Skin of body (tissue), 2 donors: Measurements from ENCODE around the gene FBXO39. TPM values are rescaled to one million over a fixed set of nuclear protein-coding genes. Genes with fewer than 3 reads are reported as not detected.
A peak's percentile ranks its signal among the peaks of the same experiment; 100 is the strongest.
"Not testable (repeated sequence)": the region's sequence is repeated elsewhere in the genome, so short reads cannot be mapped to it uniquely, and the experiment has no call there.

Experiments
- DNase-seq: peaks from one replicate; lab custom pipeline; 2025; lab: John Stamatoyannopoulos, UW
- total RNA-seq: library from RNA; depleted of rRNA; stranded (reverse); fragments of >200 nt; gene quantifications from one replicate; pipeline ENCODE4 v1.2.3, GENCODE V29; 2014

FBXO39 gene
- total RNA-seq: 0.30 TPM

DNA sequence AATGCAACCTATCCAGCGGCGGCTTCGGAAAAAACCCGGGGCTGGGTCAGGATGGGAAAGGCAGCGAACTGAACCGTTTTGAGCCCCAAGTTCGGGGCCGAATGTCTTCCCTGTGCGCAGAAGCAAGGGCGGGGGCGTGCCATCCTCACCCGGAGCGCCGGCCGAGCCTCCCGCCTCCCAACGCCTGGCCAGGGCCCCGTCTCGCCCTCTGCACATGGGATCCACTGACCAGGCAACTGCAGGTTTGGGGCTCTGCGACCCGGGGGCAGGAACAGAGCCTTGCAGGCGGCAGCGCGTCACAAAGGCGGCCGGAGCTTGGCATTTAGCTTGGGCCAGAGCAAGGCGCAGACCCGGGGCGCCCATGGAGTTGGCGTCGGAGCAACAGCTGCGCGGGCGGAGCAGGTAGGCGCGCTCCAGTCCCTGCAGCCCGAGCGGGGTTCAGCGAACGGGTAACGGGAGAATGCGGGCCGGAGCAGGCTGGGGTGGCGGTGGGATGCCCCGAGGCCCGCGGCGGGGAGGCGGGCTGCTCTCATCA lies at the start of gene FBXO39:
Gene FBXO39 (plus strand): TSS at position 345 of the 535 bp plus-strand sequence. CDS start 3,654 bp downstream, outside the sequence.
- DNase-seq: no peak

- no peak for DNase-seq
Measured at GRCh38 chr17:6729531-6729930, 46.5 kb upstream of the FBXO39 start.

GRCh38 chr17:6746665-6747064 lies 29.4 kb upstream of the FBXO39 start:
- DNase-seq: not testable (repeated sequence)

GRCh38 chr17:6748617-6749016 lies 27.4 kb upstream of the FBXO39 start:
- no peak for DNase-seq

DNA sequence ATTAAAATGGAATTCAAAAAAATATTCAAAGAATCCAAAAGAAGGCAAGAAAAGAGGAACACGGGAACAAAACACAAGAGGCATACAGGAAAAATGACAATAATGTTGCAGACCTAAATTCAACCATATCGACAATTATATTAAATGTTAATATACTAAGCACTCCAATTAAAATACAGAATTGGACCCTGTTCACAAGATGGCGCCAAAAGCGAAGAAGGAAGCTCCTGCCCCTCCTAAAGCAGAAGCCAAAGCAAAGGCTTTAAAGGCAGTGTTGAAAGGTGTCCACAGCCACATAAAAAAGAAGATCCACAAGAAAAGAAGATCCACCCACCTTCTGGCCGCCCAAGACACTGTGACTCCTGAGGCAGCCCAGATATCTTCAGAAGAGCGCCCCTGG lies 26.5 kb upstream of the FBXO39 start:
- no peak for DNase-seq

DNA sequence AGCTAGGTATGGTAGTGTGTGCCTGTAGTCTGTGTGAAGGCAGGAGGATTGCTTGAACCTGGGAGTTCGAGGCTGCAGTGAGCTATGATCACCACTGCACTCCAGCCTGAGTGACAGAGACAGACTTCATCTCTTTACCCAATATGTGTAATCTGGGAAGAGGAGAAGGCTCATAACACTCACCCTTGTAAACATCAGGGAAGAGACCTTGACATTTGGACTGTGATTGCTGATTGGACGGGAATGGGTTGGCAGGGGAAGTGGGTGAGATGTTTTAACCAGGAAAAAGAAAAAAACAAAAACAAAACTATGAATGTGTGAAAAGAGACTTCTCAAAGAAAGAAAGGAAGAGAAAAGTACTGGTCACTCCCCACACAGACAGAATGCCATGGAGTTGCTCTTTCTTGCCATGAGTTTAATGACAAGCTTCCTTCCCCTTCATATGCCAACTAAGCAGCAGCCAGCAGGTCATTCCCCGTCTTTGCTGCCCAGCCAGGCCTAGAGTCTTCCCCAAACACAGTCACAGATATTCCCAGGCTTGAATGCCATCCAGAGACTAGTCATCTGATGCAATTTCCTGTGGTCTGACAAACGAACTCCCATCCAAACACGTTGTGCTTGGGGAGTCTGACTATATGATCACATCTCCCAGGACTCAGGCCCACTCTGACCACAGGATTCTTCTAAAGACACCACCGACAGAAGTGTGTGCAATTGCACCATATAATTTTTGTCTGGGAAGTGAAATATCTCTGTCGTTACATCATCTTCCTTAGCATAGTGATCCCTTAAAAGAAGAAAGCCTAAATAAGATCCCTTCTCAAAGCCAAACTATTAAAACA lies 23.7 kb upstream of the FBXO39 start:
- DNase-seq: peak; percentile 33

- peak; percentile 35 for DNase-seq
Measured at GRCh38 chr17:6753006-6753445, 23.0 kb upstream of the FBXO39 start.

GRCh38 chr17:6753546-6753945 lies 22.5 kb upstream of the FBXO39 start:
- no peak for DNase-seq

GRCh38 chr17:6755281-6755680 lies 20.7 kb upstream of the FBXO39 start:
- no peak for DNase-seq

GRCh38 chr17:6755731-6756184 lies 20.3 kb upstream of the FBXO39 start, which contains the start of gene XAF1:
Gene XAF1 (plus strand): TSS chr17:6756046. CDS start chr17:6756079, 33 bp downstream.
- DNase-seq: no peak

- no peak for DNase-seq
Measured at GRCh38 chr17:6756425-6757031, 19.5 kb upstream of the FBXO39 start.

DNA sequence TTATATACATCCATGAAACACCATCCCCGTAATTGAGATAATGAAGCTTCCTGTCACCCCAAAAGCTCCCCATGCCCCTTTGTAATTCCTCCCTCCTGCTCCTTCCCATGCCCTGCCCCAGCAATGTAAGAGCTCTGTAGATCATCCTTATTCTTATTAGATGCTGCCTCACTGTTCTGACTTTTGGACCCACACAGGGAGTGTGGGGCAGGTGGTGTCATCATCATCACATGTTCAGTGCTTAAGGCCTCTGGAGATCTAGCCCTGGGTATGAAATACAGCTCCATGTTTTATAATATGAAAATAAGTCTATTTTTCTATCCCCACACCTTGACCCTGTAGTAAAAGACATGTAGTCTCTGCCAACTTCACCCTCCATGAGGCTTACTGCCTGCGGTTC lies 18.3 kb upstream of the FBXO39 start:
- no peak for DNase-seq

DNA sequence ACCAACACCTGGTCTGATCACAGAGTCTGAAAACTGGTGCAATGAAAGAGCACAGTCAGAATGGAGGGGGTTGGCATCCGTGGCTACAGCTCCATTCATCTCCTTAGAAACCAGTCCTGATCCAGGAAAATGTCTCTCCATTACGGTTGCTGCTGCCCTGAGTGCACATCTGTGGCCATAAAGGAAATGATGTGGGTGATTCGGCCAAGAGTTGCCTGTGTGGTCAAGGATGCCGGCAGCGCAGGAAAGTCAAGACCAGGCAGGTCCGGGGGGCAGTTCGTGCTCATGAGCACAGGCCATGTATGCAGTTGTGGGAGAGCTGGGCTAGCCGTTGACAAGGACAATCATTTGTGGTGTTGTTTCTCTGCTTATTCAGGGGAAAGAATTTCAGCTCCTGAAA lies 14.2 kb upstream of the FBXO39 start:
- no peak for DNase-seq

DNA sequence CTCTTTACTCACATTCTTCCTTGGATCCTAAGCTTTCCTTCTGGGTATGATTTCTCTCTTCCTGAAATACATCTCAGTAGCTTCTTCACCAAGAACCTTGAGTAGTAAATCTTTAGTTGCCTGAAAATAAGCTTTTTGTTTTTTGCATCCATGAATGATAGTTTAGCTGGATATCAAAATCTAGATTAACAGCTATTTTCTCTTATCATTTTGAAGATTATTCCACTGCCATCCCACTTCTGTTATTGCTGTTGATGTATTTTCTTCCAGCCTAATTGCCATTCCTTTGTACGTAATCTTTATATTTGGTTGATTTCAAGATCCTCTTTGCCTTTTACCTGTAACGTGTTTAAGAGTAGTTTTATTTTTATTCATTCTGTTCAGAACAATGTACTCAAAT lies 7.6 kb upstream of the FBXO39 start:
- no peak for DNase-seq

- no peak for DNase-seq
Measured at GRCh38 chr17:6772016-6772415, 4.0 kb upstream of the FBXO39 start.

- not testable (repeated sequence) for DNase-seq
Measured at GRCh38 chr17:6774906-6775305, 1.1 kb upstream of the FBXO39 start.

- no peak for DNase-seq
Measured at GRCh38 chr17:6779411-6779810, 3.4 kb downstream of the FBXO39 start.

DNA sequence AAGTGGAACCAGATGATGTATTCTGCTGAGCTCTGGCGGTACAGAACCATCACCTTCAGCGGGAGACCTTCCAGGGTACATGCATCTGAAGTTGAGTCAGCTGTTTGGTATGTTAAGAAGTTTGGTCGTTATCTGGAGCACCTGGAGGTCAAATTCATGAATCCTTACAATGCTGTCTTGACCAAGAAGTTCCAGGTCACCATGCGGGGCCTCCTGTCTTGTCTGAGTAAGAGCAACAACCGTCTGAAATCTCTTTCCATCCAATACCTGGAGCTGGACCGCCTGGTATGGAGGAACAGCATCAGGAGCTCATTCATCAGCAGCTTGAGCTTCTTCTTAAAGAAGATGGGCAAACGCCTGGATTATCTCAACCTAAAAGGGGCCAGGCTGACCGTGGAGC lies 4.0 kb downstream of the FBXO39 start:
- no peak for DNase-seq

DNA sequence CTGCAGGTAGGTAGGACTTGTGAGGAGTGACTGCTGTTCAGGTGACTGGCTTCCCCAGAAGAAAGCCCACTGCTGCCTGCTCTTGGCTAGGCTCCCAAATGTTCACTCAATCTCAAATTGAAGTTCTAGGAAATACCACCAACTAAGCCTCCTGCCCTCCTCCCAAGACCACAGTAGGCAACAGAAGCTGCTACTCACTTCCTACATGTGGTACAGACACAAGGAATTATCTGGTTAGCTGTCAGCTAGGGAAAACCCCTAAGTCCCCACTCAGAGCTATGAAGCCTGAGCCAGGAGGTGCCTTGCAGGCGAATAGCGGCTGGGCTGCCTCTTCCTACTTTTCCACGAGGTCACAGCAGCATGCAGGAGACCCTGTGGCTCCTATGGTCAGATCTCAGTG lies 4.9 kb downstream of the FBXO39 start:
- no peak for DNase-seq

GRCh38 chr17:6782244-6782643 lies 6.2 kb downstream of the FBXO39 start:
- no peak for DNase-seq

GRCh38 chr17:6786618-6787017 lies 10.6 kb downstream of the FBXO39 start:
- DNase-seq: no peak

DNA sequence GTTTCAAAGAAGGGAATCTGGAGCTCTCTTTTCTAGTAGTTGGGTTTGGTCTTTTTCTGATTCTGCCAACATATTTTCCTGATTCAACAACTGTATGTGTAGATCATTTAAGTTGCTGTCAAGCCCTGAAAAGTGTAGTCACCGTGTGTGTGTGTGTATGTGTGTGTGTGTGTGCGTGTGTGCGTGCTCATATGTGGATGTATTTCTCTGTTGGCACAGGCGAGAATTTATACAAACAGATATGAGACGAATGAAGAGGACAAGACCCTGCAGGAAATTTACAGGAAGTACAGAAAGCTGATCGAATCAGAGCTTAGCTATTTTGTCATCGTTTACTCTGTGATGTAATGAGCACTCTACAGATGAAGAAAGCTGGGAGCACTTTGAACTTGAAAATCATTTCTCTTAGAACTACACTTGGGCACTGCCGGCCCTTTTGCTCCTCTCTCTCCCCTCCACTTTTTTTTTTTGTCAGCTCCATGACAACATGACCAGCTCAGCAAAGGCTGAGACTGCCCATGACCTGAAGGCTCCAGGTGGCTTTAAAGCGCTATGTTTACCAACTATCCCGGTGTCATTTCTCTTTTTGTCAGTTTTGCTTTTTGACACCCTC lies 11.2 kb downstream of the FBXO39 start:
- no peak for DNase-seq
